Prostate gland (tissue), 2 donors: ENCODE data around the gene TBCCD1. TPM values are rescaled to one million over a fixed set of nuclear protein-coding genes. Genes with fewer than 3 reads are reported as not detected.

Experiments
- DNase-seq: peaks from one replicate; pipeline ENCODE4 v3.0.0-alpha.2; 2019; ENCODE audit warnings: low spot score
- H3K27ac ChIP-seq, 2 donors: fragments of 200-600 bp; sonication (generic); 2 replicates each; pipeline ENCODE4 v1.5.1; 2017 to 2019
- H3K27me3 ChIP-seq: fragments of 200-600 bp; sonication (generic); replicated peaks from 2 replicates; pipeline ENCODE4 v1.5.1; 2019; ENCODE audit not compliant: insufficient read depth
- H3K36me3 ChIP-seq, 2 donors: fragments of 200-600 bp; sonication (generic); 1 replicate in 1 of 2; 2 replicates in 1 of 2; pipeline versions ENCODE4 v1.5.1 to v1.8.1; 2017 to 2019
- H3K4me1 ChIP-seq: fragments of 200-600 bp; sonication (generic); replicated peaks from 2 replicates; pipeline ENCODE4 v1.5.1; 2019
- H3K4me3 ChIP-seq, 2 donors: fragments of 200-600 bp; sonication (generic); 2 replicates each; pipeline ENCODE4 v1.5.1; 2017 to 2019
- H3K9me3 ChIP-seq: fragments of 200-600 bp; sonication (generic); 2 replicates; pipeline ENCODE4 v1.5.1; 2017
- POLR2A ChIP-seq: fragments of 450-650 bp; IDR thresholded peaks from one replicate; pipeline ENCODE4 v1.6.1; 2016; ENCODE audit warnings: antibody characterized with exemption, mild to moderate bottlenecking
- POLR2AphosphoS5 ChIP-seq: sonication (generic); formaldehyde crosslinking; IDR thresholded peaks from one replicate; pipeline ENCODE4 v1.6.1; 2017; ENCODE audit warnings: antibody characterized with exemption
- WGBS: methylation state at CpG from one replicate; pipeline ENCODE4 v1.1.5; 2018; 5-methylcytosine and 5-hydroxymethylcytosine counted together
- intact Hi-C: fragments of 100-400 bp; cut with DNase I; formaldehyde crosslinking; loops from one replicate; pipeline ENCODE4 v1.14.2; 2022
- total RNA-seq, 2 donors: library from RNA; depleted of rRNA; stranded (reverse); fragments of >200 nt; gene quantifications; one replicate each; pipeline ENCODE4 v1.1.0, GENCODE V29; 2016
- TF ChIP-seq, protein P1 (sequence below), 4 experiments: fragments of 200-600 bp in 2 of 4; fragments of 450-650 bp in 2 of 4; sonication (generic) in 2 of 4; IDR thresholded peaks; 1 replicate in 3 of 4; 2 replicates in 1 of 4; pipeline ENCODE4 v1.5.1; 2016 to 2019; ENCODE audit warnings: antibody characterized with exemption in 4 of 4, mild to moderate bottlenecking in 2 of 4, moderate library complexity in 2 of 4

The TBCCD1 gene
- total RNA-seq, 2 donors from 2014 or later = 10.4 to 26.0 TPM

DNA sequence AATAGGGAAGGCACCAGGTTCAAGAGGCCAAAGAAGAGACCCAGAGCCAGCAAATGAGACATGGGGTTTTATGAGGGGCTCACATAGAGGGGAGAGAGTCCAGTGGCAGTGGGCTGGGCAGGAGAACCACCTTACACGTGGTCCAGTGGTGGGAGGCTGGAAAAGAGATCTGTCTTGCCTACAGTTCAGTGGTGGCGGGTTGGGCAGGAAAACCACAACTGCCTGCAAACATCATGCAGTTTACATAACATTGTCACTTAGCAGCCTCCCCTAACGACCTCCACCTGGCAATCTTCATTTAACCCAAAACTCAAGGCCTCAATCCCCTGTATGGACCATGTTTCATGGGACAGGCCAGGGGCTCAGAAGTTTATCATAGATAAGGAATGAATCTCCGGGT lies 52.0 kb downstream of the TBCCD1 start:
- no peaks in the 10 kb centered on the region for H3K9me3 ChIP-seq
- 62% methylated on average over 4 of the region's 4 CpGs for whole genome bisulfite sequencing
- no peak overlapping the region for H3K4me3 ChIP-seq
- intact Hi-C loops = no loop called here
- TF ChIP-seq POLR2A (no peak), POLR2AphosphoS5 (no peak)
- TF ChIP-seq, protein P1, sequence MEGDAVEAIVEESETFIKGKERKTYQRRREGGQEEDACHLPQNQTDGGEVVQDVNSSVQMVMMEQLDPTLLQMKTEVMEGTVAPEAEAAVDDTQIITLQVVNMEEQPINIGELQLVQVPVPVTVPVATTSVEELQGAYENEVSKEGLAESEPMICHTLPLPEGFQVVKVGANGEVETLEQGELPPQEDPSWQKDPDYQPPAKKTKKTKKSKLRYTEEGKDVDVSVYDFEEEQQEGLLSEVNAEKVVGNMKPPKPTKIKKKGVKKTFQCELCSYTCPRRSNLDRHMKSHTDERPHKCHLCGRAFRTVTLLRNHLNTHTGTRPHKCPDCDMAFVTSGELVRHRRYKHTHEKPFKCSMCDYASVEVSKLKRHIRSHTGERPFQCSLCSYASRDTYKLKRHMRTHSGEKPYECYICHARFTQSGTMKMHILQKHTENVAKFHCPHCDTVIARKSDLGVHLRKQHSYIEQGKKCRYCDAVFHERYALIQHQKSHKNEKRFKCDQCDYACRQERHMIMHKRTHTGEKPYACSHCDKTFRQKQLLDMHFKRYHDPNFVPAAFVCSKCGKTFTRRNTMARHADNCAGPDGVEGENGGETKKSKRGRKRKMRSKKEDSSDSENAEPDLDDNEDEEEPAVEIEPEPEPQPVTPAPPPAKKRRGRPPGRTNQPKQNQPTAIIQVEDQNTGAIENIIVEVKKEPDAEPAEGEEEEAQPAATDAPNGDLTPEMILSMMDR (IDR thresholded peaks at IDR 0.05) = no peak
- DNase-seq = no peak
- H3K27ac ChIP-seq = no peak overlapping the region
- H3K36me3 ChIP-seq = no peaks in the 10 kb centered on the region
- peaks cover 5% of the 10 kb centered on the region for H3K27me3 ChIP-seq
- no peaks in the 10 kb centered on the region for H3K4me1 ChIP-seq

DNA sequence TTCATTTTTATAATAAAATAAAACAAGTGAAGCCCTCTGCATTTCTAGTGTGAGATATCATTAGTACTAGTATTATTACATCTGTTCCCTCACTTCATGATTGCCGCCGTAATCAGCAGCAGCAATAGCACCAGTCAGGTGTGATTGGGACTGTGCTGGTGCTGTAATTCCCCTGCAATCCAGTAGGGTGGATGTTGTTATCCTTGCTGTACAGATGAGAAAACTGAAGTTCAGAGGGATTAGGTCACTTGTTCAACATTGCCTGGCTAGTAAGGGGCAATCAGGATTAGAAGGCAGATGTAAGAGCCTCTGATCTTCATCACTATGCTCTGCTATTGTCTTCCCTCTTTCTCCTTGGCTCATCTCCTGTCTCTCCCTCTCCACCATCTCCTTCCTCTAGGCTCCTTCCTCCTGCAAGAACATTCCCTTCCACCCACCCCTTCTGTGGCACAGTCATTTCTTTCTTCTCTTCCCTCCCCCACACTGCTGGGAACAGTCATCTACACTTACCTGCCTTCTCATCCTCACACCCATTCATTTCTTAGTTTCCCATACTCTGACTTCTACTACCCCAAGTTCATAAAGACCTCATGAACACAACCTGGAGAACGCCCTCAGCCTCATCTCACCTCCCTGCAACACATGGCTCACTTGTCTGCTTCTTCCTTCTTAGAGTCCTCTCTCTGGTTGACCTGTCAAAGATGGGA lies 52.7 kb downstream of the TBCCD1 start:
- no peak overlapping the region for H3K4me3 ChIP-seq
- intact Hi-C loops = no loop called here
- H3K27me3 ChIP-seq = peaks cover 5% of the 10 kb centered on the region
- no peak overlapping the region for H3K27ac ChIP-seq
- TF ChIP-seq, protein P1 (IDR thresholded peaks at IDR 0.05) = no peak
- TF ChIP-seq POLR2A (no peak), POLR2AphosphoS5 (no peak)
- no peaks in the 10 kb centered on the region for H3K9me3 ChIP-seq
- no peak for DNase-seq
- WGBS = 67% methylated on average over 3 of the region's 3 CpGs
- H3K36me3 ChIP-seq = no peaks in the 10 kb centered on the region
- no peaks in the 10 kb centered on the region for H3K4me1 ChIP-seq

DNA sequence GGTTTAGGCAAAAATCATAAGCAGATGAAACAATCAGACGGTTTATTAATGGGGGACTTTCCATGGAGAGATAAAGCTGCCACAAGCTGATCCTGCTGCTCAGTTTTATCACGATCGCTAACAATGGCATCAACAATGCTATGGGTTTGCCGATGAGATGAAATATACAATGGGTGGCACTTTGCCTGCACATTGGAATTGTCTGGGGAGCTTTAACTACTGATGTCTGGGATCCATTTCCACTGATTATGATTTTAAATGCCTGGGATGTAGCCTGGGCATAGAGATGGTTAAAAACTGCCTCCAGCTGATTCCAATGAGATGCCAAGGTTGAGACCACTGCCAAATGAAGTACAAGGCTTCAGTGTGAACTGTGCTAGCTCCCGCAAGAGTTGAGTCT lies 53.8 kb downstream of the TBCCD1 start:
- TF ChIP-seq POLR2A = no peak
- 31% methylated on average over 5 of the region's 5 CpGs for WGBS
- intact Hi-C loops = no loop called here

GRCh38 chr3:186512570-186513302 lies 54.4 kb downstream of the TBCCD1 start:
- WGBS = 51% methylated on average over 9 of the region's 9 CpGs
- DNase-seq = no peak
- intact Hi-C loops = no loop called here
- no peak for TF ChIP-seq POLR2A
- TF ChIP-seq, protein P1 (IDR thresholded peaks at IDR 0.05) = no peak
- TF ChIP-seq POLR2AphosphoS5 = no peak
- Histone ChIP-seq H3K36me3 (no peaks in the 10 kb centered on the region), H3K4me3 (no peak overlapping the region), H3K27me3 (peaks cover 8% of the 10 kb centered on the region), H3K4me1 (no peaks in the 10 kb centered on the region), H3K27ac (no peak overlapping the region), H3K9me3 (no peaks in the 10 kb centered on the region)

More for the DNA sequence above, 53.8 kb downstream of the TBCCD1 start:
- Histone ChIP-seq H3K27ac (no peak overlapping the region), H3K9me3 (no peaks in the 10 kb centered on the region), H3K36me3 (no peaks in the 10 kb centered on the region), H3K27me3 (peaks cover 8% of the 10 kb centered on the region), H3K4me3 (no peak overlapping the region), H3K4me1 (no peaks in the 10 kb centered on the region)
- no peak for DNase-seq

- Histone ChIP-seq H3K4me1 (no peaks in the 10 kb centered on the region), H3K4me3 (no peak overlapping the region), H3K27me3 (peaks cover 8% of the 10 kb centered on the region), H3K27ac (no peak overlapping the region), H3K9me3 (no peaks in the 10 kb centered on the region), H3K36me3 (no peaks in the 10 kb centered on the region)
- TF ChIP-seq POLR2AphosphoS5 (no peak), POLR2A (no peak)
- TF ChIP-seq, protein P1 (IDR thresholded peaks at IDR 0.05) = no peak
- intact Hi-C loops = no loop called here
- WGBS = 70% methylated on average over 5 of the region's 5 CpGs
- DNase-seq = no peak
Observed at GRCh38 chr3:186511702-186512101, 55.4 kb downstream of the TBCCD1 start.
